Smooth muscle cell (in vitro differentiated cells): ENCODE results near the gene CSE1L. TPM values are rescaled to one million over a fixed set of nuclear protein-coding genes. Genes with fewer than 3 reads are reported as not detected.
"Not testable (repeated sequence)": the region's sequence is repeated elsewhere in the genome, so short reads cannot be mapped to it uniquely, and the experiment has no call there.

Experiments used
- DNase-seq: peaks from one replicate; lab custom pipeline; 2025; ENCODE audit not compliant: unreplicated experiment; lab: John Stamatoyannopoulos, UW
- H2AFZ ChIP-seq: fragments of 200-600 bp; sonication (generic); 2 replicates; pipeline ENCODE4 v1.6.0; 2016; ENCODE audit warnings: antibody characterized with exemption, low read depth, mild to moderate bottlenecking
- H3F3A ChIP-seq: fragments of 200-600 bp; sonication (generic); 2 replicates; pipeline ENCODE4 v1.6.0; 2017; ENCODE audit warnings: antibody characterized with exemption, low read depth
- H3K27ac ChIP-seq: fragments of 200-600 bp; sonication (generic); 2 replicates; pipeline ENCODE4 v1.5.1; 2016; ENCODE audit warnings: low read depth, mild to moderate bottlenecking
- H3K27me3 ChIP-seq: fragments of 200-600 bp; sonication (generic); 2 replicates; pipeline ENCODE4 v1.6.1; 2016; ENCODE audit warnings: low read depth, mild to moderate bottlenecking
- H3K36me3 ChIP-seq: fragments of 200-600 bp; sonication (generic); 2 replicates; pipeline ENCODE4 v1.5.1; 2016; ENCODE audit warnings: low read depth
- H3K4me1 ChIP-seq: fragments of 200-600 bp; sonication (generic); 2 replicates; pipeline ENCODE4 v1.5.1; 2016; ENCODE audit warnings: low read depth
- H3K4me2 ChIP-seq: fragments of 200-600 bp; sonication (generic); 2 replicates; pipeline ENCODE4 v1.6.0; 2016; ENCODE audit warnings: mild to moderate bottlenecking
- H3K4me3 ChIP-seq: fragments of 200-600 bp; sonication (generic); 2 replicates; pipeline ENCODE4 v1.5.1; 2016; ENCODE audit warnings: mild to moderate bottlenecking
- H3K79me2 ChIP-seq: fragments of 200-600 bp; sonication (generic); 2 replicates; pipeline ENCODE4 v1.6.0; 2016; ENCODE audit warnings: low read depth, mild to moderate bottlenecking
- H3K9ac ChIP-seq: fragments of 200-600 bp; sonication (generic); 2 replicates; pipeline ENCODE4 v1.6.0; 2016; ENCODE audit warnings: low read depth
- H3K9me3 ChIP-seq: fragments of 200-600 bp; sonication (generic); replicated peaks from 2 replicates; pipeline ENCODE4 v1.5.1; 2016; ENCODE audit warnings: low read depth
- H4K20me1 ChIP-seq: fragments of 200-600 bp; sonication (generic); 2 replicates; pipeline ENCODE4 v1.6.0; 2016; ENCODE audit warnings: low read depth
- WGBS: methylation state at CpG from one replicate; pipeline ENCODE4 v1.1.7; 2016; ENCODE audit warnings: low lambda C conversion rate; 5-methylcytosine and 5-hydroxymethylcytosine counted together
- polyA plus RNA-seq: library from polyadenylated mRNA; unstranded; fragments of >200 nt; fragmentation: Nextera tagmentation; extraction: Ambion mirVana; gene quantifications from 2 replicates; pipeline ENCODE4 v1.2.1, GENCODE V29; 2016
- total RNA-seq: library from RNA; depleted of rRNA; stranded (reverse); fragments of >200 nt; gene quantifications from 2 replicates; pipeline ENCODE4 v1.2.3, GENCODE V29; 2014
- TF ChIP-seq, protein P1 (sequence below): fragments of 200-600 bp; sonication (generic); IDR thresholded peaks from 2 replicates; pipeline ENCODE4 v1.5.1; 2017; ENCODE audit warnings: borderline replicate concordance, mild to moderate bottlenecking, antibody characterized with exemption; ENCODE audit not compliant: insufficient read depth, poor library complexity, severe bottlenecking

CSE1L gene
- total and polyA plus RNA-seq, 2 experiments from 2014 or later, result 42.0 to 98.6 TPM

DNA sequence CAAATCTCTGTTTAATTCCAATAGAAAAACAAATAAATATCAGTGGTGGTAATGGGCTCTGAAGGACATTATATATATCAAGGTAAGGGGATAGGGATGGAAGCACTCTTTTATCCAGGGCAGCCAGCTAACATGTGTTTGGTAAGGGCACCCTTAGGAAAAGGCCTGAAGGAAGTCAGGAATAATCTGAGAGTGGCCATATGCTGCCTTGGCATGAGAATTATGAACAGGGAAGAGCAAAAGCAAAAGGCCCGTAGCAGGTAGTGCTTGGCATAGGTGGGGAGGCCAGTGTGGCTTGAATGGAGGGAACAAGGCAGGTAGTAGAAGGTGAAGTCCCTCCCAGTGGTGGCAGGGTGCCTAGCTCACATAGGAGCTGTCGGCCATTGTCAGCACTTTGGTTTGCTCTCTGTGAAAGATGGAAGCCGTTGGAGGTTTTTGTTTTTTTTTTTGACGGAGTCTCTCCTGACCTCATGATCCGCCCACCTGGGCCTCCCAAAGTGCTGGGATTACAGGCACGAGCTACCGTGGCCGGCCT, 39.6 kb upstream of the CSE1L start:
- no peak overlapping the region for H3K4me3 ChIP-seq
- H3K79me2 ChIP-seq, result no peaks in the 10 kb centered on the region
- WGBS, result 96% methylated on average over 8 of the region's 8 CpGs
- no peak for DNase-seq
- H3K4me1 ChIP-seq, result no peaks in the 10 kb centered on the region
- H3K27me3 ChIP-seq, result no peaks in the 10 kb centered on the region
- TF ChIP-seq, protein P1, sequence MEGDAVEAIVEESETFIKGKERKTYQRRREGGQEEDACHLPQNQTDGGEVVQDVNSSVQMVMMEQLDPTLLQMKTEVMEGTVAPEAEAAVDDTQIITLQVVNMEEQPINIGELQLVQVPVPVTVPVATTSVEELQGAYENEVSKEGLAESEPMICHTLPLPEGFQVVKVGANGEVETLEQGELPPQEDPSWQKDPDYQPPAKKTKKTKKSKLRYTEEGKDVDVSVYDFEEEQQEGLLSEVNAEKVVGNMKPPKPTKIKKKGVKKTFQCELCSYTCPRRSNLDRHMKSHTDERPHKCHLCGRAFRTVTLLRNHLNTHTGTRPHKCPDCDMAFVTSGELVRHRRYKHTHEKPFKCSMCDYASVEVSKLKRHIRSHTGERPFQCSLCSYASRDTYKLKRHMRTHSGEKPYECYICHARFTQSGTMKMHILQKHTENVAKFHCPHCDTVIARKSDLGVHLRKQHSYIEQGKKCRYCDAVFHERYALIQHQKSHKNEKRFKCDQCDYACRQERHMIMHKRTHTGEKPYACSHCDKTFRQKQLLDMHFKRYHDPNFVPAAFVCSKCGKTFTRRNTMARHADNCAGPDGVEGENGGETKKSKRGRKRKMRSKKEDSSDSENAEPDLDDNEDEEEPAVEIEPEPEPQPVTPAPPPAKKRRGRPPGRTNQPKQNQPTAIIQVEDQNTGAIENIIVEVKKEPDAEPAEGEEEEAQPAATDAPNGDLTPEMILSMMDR, result no peak
- no peaks in the 10 kb centered on the region for H4K20me1 ChIP-seq
- no peak overlapping the region for H2AFZ ChIP-seq
- no peaks in the 10 kb centered on the region for H3K9me3 ChIP-seq
- H3K27ac ChIP-seq, result no peak overlapping the region
- H3K9ac ChIP-seq, result no peak overlapping the region
- H3F3A ChIP-seq, result no peaks in the 10 kb centered on the region
- peaks cover 12% of the 10 kb centered on the region for H3K36me3 ChIP-seq
- H3K4me2 ChIP-seq, result no peak overlapping the region

DNA sequence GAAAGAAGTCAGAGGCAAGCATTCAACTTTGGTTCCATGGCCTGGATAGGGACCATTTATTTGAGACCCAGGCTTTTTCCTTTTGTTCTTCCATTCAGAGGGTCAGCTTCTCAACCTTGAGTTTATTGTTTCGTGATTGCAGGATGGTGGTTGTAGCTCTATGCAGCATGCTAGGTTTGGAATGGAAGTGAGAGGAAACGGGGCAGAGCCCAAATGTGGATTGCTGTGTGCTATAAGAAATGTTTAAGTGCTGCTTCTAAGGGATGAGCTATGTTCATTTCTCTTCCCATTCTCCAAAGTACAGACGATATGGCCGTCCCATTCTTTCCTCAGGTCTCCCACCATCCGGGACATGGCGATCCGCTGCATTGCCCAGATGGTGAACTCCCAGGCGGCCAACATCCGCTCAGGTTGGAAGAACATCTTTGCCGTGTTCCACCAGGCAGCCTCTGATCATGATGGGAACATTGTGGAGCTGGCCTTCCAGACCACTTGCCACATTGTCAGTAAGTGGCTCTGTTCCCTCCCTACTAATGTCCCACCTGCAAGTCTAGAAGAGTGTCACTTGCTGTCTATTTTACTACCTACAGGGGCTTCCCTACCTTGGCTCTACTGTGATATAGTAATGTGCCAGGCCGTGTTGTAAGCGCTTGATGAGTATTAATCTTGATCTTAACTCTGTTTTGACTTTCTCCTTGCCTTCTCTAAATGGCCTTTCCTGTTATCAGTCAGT, 36.0 kb upstream of the CSE1L start:
- H3K4me1 ChIP-seq, result no peaks in the 10 kb centered on the region

DNA sequence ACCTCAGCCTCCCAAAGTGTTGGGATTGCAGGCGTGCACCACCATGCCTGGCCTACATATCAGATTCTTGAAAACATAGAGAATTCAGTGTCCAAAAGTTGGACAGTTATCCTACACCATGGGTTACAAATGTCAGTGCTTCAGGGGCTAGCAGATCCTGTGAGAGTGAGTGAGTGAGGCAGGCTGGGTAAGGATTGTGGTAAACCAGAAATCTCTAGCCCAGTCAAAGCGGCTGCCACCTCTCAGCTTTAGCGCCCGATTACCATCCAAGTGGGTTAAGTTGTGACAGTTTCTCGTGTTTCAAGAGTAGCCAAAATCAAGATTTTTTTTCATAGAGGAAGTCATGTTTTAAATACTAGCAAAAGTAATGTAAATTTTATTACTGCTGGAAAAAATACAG, 21.9 kb upstream of the CSE1L start:
- DNase-seq, result no peak
- Histone ChIP-seq H3K79me2 (no peaks in the 10 kb centered on the region), H3K27me3 (no peaks in the 10 kb centered on the region), H4K20me1 (no peaks in the 10 kb centered on the region), H2AFZ (no peak overlapping the region), H3K4me2 (no peak overlapping the region), H3K36me3 (peaks cover 17% of the 10 kb centered on the region), H3K27ac (no peak overlapping the region), H3K4me1 (no peaks in the 10 kb centered on the region), H3F3A (no peaks in the 10 kb centered on the region), H3K9me3 (no peaks in the 10 kb centered on the region), H3K4me3 (no peak overlapping the region), H3K9ac (no peak overlapping the region)
- over 99% methylated on average over 5 of the region's 5 CpGs for WGBS
- TF ChIP-seq, protein P1, result no peak

More for the DNA sequence above, 36.0 kb upstream of the CSE1L start:
- Histone ChIP-seq H3K4me2 (no peak overlapping the region), H3K36me3 (peaks cover 27% of the 10 kb centered on the region), H2AFZ (no peak overlapping the region), H3K9ac (no peak overlapping the region), H3F3A (no peaks in the 10 kb centered on the region), H3K79me2 (no peaks in the 10 kb centered on the region), H3K27ac (no peak overlapping the region), H4K20me1 (no peaks in the 10 kb centered on the region), H3K4me3 (no peak overlapping the region), H3K9me3 (no peaks in the 10 kb centered on the region), H3K27me3 (no peaks in the 10 kb centered on the region)
- no peak for DNase-seq
- TF ChIP-seq, protein P1, result no peak
- WGBS, result 95% methylated on average over 12 of the region's 12 CpGs

DNA sequence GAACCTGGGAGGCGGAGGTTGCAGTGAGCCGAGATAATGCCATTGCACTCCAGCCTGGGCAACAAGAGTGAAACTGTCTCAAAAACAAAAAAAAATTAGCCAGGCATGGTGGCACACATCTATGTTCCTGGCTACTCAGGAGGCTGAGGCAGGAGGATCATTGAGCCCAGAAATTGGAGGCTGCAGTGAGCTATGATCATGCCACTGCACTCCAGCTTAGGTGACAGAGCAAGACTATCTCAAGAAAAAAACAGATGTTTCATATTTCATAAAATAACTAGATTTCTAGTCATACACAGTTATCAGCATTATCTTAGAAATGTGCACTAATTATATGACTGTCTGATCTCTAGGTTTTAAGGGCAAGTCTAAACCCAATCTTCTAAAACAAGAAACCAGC, 17.9 kb upstream of the CSE1L start:
- not testable (repeated sequence) for DNase-seq, H3K4me3 ChIP-seq

More for the DNA sequence above, 17.9 kb upstream of the CSE1L start:
- not testable (repeated sequence) for H3K27me3 ChIP-seq, H3K79me2 ChIP-seq, H3K4me1 ChIP-seq, H3K27ac ChIP-seq, H3K9ac ChIP-seq, H3K4me2 ChIP-seq, H3F3A ChIP-seq, H3K9me3 ChIP-seq, H4K20me1 ChIP-seq, H2AFZ ChIP-seq
- peaks cover 23% of the 10 kb centered on the region for H3K36me3 ChIP-seq
- WGBS, result 98% methylated on average over 2 of the region's 2 CpGs
